Measurements from ENCODE around the gene ABHD17C.

DNA sequence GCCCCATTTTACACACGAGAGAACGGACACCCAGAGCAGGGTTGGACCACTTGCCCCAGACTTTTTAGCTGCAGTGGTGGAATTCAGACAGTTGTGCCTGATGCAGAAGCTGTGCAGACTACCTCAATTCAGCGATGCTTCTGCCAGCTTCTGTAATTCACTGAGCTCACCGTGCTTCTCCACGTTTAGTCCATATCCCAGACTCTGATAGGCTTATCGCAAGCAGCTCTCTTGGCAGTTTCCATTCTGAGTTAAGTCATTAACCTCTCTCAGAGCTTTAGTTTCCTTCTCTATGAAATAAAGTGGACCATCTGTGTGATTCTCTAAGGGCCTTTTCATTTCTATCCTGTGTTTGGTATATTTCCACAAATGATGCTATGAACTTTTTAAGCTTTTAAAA, 37.1 kb downstream of the ABHD17C start:
- TF ChIP-seq, protein P1, sequence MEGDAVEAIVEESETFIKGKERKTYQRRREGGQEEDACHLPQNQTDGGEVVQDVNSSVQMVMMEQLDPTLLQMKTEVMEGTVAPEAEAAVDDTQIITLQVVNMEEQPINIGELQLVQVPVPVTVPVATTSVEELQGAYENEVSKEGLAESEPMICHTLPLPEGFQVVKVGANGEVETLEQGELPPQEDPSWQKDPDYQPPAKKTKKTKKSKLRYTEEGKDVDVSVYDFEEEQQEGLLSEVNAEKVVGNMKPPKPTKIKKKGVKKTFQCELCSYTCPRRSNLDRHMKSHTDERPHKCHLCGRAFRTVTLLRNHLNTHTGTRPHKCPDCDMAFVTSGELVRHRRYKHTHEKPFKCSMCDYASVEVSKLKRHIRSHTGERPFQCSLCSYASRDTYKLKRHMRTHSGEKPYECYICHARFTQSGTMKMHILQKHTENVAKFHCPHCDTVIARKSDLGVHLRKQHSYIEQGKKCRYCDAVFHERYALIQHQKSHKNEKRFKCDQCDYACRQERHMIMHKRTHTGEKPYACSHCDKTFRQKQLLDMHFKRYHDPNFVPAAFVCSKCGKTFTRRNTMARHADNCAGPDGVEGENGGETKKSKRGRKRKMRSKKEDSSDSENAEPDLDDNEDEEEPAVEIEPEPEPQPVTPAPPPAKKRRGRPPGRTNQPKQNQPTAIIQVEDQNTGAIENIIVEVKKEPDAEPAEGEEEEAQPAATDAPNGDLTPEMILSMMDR (IDR thresholded peaks at IDR 0.05; ENCODE audit: poor library complexity): no peak
- no peak for TF ChIP-seq EZH2 (IDR thresholded peaks at IDR 0.05; ENCODE audit: borderline replicate concordance)
